Measurements from ENCODE around the gene IL36A.

- TF ChIP-seq CTCF (conservative IDR thresholded peaks at IDR 0.05) (peak; percentile 93), EZH2 (IDR thresholded peaks at IDR 0.05; ENCODE audit: low read depth) (no peak)
These were observed 46.7 kb upstream of the IL36A start for GRCh38 chr2:112958428-112959108.
